ENCODE measurements around the gene TP53BP2. TPM values are rescaled to one million over a fixed set of nuclear protein-coding genes. Genes with fewer than 3 reads are reported as not detected.
A peak's percentile ranks its signal among the peaks of the same experiment; 100 is the strongest.

Gene TP53BP2
- total and polyA plus RNA-seq, 2 experiments from 2014 or later: 9.2 to 18.2 TPM

GRCh38 chr1:223730479-223731132 is 115.1 kb downstream of the TP53BP2 start:
- Histone ChIP-seq H3K27ac (peak overlapping the region; percentile 67), H3F3A (ENCODE audit: insufficient read depth) (peaks cover 36% of the 10 kb centered on the region), H3K9ac (peak overlapping the region; percentile 56), H3K9me2 (ENCODE audit: insufficient read depth) (no peaks in the 10 kb centered on the region), H3K36me3 (ENCODE audit: low read depth) (0 out of 2 replicates have a peak, but pooled peaks cover 13% of the 10 kb centered on the region), H3K9me3 (ENCODE audit: low read depth) (no peaks in the 10 kb centered on the region), H3K4me1 (ENCODE audit: insufficient read depth) (peaks cover 50% of the 10 kb centered on the region), H3K27me3 (replicated peaks; ENCODE audit: insufficient read depth) (no peaks in the 10 kb centered on the region), H4K20me1 (ENCODE audit: insufficient read depth) (peaks cover 3% of the 10 kb centered on the region; the same call in 1 of the 2 replicates), H3K4me3 (0 out of 2 replicates have a peak overlapping the region, but pooled peaks have one; percentile 24), H2AFZ (no peak overlapping the region), H3K4me2 (ENCODE audit: unreplicated experiment) (peak overlapping the region; percentile 49), H3K79me2 (ENCODE audit: insufficient read depth) (peaks cover 97% of the 10 kb centered on the region)
- no peak for TF ChIP-seq EZH2 (IDR thresholded peaks at IDR 0.05; ENCODE audit: insufficient read depth, poor library complexity, severe bottlenecking)
- TF ChIP-seq EZH2phosphoT487 (IDR thresholded peaks at IDR 0.05; ENCODE audit: insufficient read depth, low read depth): no peak
- no peak for DNase-seq
- in situ Hi-C loops (cut with MboI): no loop called here
- 35 to 47% methylated on average over 4 of the region's 4 CpGs for WGBS, 2 experiments (ENCODE audit: low coverage in 1 of 2, low lambda C conversion rate in 2 of 2, missing lambda C conversion rate in 2 of 2)

GRCh38 chr1:223729906-223730305 is 115.8 kb downstream of the TP53BP2 start:
- H3K27ac ChIP-seq: peak overlapping the region; percentile 67

More at GRCh38 chr1:223729906-223730305, 115.8 kb downstream of the TP53BP2 start:
- 0 out of 2 replicates have a peak, but pooled peaks cover 13% of the 10 kb centered on the region for H3K36me3 ChIP-seq (ENCODE audit: low read depth)
- in situ Hi-C loops (cut with MboI): no loop called here
- 67 to 71% methylated on average over 4 of the region's 4 CpGs for WGBS, 2 experiments (ENCODE audit: low coverage in 1 of 2, low lambda C conversion rate in 2 of 2, missing lambda C conversion rate in 2 of 2)
- H4K20me1 ChIP-seq (ENCODE audit: insufficient read depth): peaks cover 3% of the 10 kb centered on the region; the same call in 1 of the 2 replicates
- H3K9me3 ChIP-seq (ENCODE audit: low read depth): no peaks in the 10 kb centered on the region
- no peak overlapping the region for H3K4me3 ChIP-seq
- H2AFZ ChIP-seq: no peak overlapping the region
- no peak for TF ChIP-seq EZH2phosphoT487 (IDR thresholded peaks at IDR 0.05; ENCODE audit: insufficient read depth, low read depth)
- no peak for TF ChIP-seq EZH2 (IDR thresholded peaks at IDR 0.05; ENCODE audit: insufficient read depth, poor library complexity, severe bottlenecking)
- no peak overlapping the region for H3K4me2 ChIP-seq (ENCODE audit: unreplicated experiment)
- peaks cover 43% of the 10 kb centered on the region for H3F3A ChIP-seq (ENCODE audit: insufficient read depth)
- peaks cover 97% of the 10 kb centered on the region for H3K79me2 ChIP-seq (ENCODE audit: insufficient read depth)
- no peaks in the 10 kb centered on the region for H3K27me3 ChIP-seq (replicated peaks; ENCODE audit: insufficient read depth)
- no peak overlapping the region for H3K9ac ChIP-seq
- no peaks in the 10 kb centered on the region for H3K9me2 ChIP-seq (ENCODE audit: insufficient read depth)
- H3K4me1 ChIP-seq (ENCODE audit: insufficient read depth): peaks cover 50% of the 10 kb centered on the region
- DNase-seq: no peak

Other genes starting within 250 kb of the TP53BP2 start
- 0.25 TPM in 1 of 2 replicates, not detected in the other for gene CAPN8, start 180.2 kb downstream of the TP53BP2 start, total RNA-seq (2014; rRNA removed; shearing (Covaris generic))
- gene CAPN8, start 180.2 kb downstream of the TP53BP2 start, polyA plus RNA-seq (2016; fragmentation: Nextera tagmentation; extraction: Ambion mirVana): not detected in 2 replicates
- 214 and 223 TPM in 2 replicates for gene CAPN2, start 133.4 kb downstream of the TP53BP2 start, total RNA-seq (2014; rRNA removed; shearing (Covaris generic))
- gene CAPN2, start 133.4 kb downstream of the TP53BP2 start, polyA plus RNA-seq (2016; fragmentation: Nextera tagmentation; extraction: Ambion mirVana): 261 and 272 TPM in 2 replicates